Thoracic aorta (tissue), 2 donors: ENCODE measurements around the gene MVK. TPM values are rescaled to one million over a fixed set of nuclear protein-coding genes. Genes with fewer than 3 reads are reported as not detected.

Experiments used
- ATAC-seq: fragments of 150-250 bp; one replicate; pipeline ENCODE4 v1.8.0; 2017; ENCODE audit warnings: low read depth; ENCODE audit not compliant: insufficient number of reproducible peaks, low FRiP score
- DNase-seq: peaks from one replicate; pipeline ENCODE4 v3.0.0-alpha.2; 2020; ENCODE audit warnings: low spot score
- H3K27ac ChIP-seq, 2 donors: fragments of 200-600 bp; sonication (generic); 1 replicate in 1 of 2; 2 replicates in 1 of 2; pipeline ENCODE4 v1.5.1; 2016; ENCODE audit warnings: mild to moderate bottlenecking in 2 of 2, moderate library complexity in 2 of 2
- H3K27me3 ChIP-seq: fragments of 200-600 bp; sonication (generic); replicated peaks from 2 replicates; pipeline ENCODE4 v1.6.0; 2016; ENCODE audit warnings: mild to moderate bottlenecking; ENCODE audit not compliant: insufficient read depth
- H3K36me3 ChIP-seq: fragments of 200-600 bp; sonication (generic); one replicate; pipeline ENCODE4 v1.5.1; 2016
- H3K4me1 ChIP-seq, 2 donors: fragments of 200-600 bp; sonication (generic); 1 replicate in 1 of 2; 2 replicates in 1 of 2; pipeline versions ENCODE4 v1.5.1 to v1.6.0; 2016; ENCODE audit warnings: low read depth in 2 of 2, mild to moderate bottlenecking in 1 of 2; ENCODE audit not compliant: control insufficient read depth in 1 of 2
- H3K4me3 ChIP-seq: fragments of 200-600 bp; sonication (generic); 2 replicates; pipeline ENCODE4 v1.5.1; 2016; ENCODE audit warnings: mild to moderate bottlenecking
- H3K9me3 ChIP-seq: fragments of 200-600 bp; sonication (generic); 2 replicates; pipeline ENCODE4 v1.5.1; 2016
- total RNA-seq, 2 donors: library from RNA; depleted of rRNA; stranded (reverse); fragments of >200 nt; gene quantifications; one replicate each; pipeline versions ENCODE4 v1.1.0 to v1.2.3, GENCODE V29; 2016
- TF ChIP-seq, protein P1 (sequence below): fragments of 200-600 bp; sonication (generic); IDR thresholded peaks from one replicate; pipeline ENCODE4 v1.5.1; 2019; ENCODE audit warnings: antibody characterized with exemption

The MVK gene
- total RNA-seq, 2 donors from 2014 or later, result 4.7 to 19.0 TPM

DNA sequence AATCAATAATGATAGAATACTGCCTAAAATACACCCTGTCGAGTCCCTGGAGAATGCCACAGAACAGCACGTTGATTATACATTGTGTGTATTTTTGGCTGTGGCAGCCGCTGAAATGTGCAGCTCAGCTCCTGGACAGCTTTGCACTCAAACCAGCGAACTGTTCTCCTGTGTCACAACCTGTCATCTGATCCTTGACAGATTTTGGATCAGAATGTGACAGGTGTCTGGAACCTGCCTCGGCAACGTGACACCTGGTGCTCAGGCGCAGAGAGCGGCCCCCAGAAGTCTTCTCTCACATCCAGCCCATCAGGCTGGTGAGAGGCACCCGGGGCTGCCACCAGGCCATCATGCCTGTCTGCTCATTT is 19.3 kb downstream of the MVK start:
- Histone ChIP-seq H3K4me3 (no peak overlapping the region), H3K27ac (no peak overlapping the region), H3K36me3 (peaks cover 8% of the 10 kb centered on the region), H3K4me1 (peaks cover 0 to 7% of the 10 kb centered on the region in 2 donors), H3K27me3 (no peaks in the 10 kb centered on the region), H3K9me3 (no peaks in the 10 kb centered on the region)
- ATAC-seq (no peak), DNase-seq (no peak)
- TF ChIP-seq, protein P1, sequence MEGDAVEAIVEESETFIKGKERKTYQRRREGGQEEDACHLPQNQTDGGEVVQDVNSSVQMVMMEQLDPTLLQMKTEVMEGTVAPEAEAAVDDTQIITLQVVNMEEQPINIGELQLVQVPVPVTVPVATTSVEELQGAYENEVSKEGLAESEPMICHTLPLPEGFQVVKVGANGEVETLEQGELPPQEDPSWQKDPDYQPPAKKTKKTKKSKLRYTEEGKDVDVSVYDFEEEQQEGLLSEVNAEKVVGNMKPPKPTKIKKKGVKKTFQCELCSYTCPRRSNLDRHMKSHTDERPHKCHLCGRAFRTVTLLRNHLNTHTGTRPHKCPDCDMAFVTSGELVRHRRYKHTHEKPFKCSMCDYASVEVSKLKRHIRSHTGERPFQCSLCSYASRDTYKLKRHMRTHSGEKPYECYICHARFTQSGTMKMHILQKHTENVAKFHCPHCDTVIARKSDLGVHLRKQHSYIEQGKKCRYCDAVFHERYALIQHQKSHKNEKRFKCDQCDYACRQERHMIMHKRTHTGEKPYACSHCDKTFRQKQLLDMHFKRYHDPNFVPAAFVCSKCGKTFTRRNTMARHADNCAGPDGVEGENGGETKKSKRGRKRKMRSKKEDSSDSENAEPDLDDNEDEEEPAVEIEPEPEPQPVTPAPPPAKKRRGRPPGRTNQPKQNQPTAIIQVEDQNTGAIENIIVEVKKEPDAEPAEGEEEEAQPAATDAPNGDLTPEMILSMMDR, result no peak

DNA sequence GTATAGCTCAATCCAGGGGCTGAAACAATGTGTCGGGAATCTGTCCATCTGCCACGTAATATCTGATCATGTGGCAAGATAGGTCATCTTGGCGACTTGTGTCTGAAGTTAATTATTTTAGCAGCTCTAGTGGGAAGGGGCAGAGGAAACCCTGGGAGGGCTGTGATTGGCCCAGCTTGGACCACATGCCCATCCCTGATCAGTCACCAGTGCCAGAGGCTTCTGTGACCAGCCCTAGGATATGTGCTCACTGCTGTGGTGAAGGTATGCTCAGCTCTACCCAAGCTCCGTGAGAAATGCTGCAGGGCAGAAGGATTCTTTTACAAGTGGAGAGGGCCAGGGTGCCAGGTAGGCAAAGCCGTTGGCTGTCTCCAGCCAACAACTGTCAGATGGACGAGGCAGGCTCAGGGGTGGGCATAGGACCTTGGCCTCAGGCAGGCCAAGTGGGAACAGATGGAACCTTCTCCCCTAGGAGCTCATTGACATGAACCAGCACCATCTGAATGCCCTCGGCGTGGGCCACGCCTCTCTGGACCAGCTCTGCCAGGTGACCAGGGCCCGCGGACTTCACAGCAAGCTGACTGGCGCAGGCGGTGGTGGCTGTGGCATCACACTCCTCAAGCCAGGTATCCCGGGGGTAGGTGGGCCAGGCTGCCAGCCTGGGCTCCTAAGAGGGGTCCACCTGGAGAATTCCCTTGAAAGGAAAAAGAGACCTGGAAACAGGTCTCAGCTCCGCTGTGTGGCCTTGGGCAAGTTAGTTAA is 21.1 kb downstream of the MVK start:
- peaks cover 0 to 8% of the 10 kb centered on the region in 2 donors for H3K4me1 ChIP-seq
- no peak overlapping the region for H3K4me3 ChIP-seq
- ATAC-seq (no peak), DNase-seq (no peak)
- no peaks in the 10 kb centered on the region for H3K27me3 ChIP-seq
- TF ChIP-seq, protein P1, result no peak
- H3K27ac ChIP-seq, result no peak overlapping the region
- no peaks in the 10 kb centered on the region for H3K36me3 ChIP-seq
- no peaks in the 10 kb centered on the region for H3K9me3 ChIP-seq

GRCh38 chr12:109595321-109595902 is 21.8 kb downstream of the MVK start:
- H3K4me1 ChIP-seq, result peaks cover 0 to 8% of the 10 kb centered on the region in 2 donors
- DNase-seq (no peak), ATAC-seq (no peak)
- no peaks in the 10 kb centered on the region for H3K36me3 ChIP-seq
- TF ChIP-seq, protein P1, result no peak
- H3K4me3 ChIP-seq, result no peak overlapping the region
- no peaks in the 10 kb centered on the region for H3K9me3 ChIP-seq
- no peak overlapping the region for H3K27ac ChIP-seq
- no peaks in the 10 kb centered on the region for H3K27me3 ChIP-seq

DNA sequence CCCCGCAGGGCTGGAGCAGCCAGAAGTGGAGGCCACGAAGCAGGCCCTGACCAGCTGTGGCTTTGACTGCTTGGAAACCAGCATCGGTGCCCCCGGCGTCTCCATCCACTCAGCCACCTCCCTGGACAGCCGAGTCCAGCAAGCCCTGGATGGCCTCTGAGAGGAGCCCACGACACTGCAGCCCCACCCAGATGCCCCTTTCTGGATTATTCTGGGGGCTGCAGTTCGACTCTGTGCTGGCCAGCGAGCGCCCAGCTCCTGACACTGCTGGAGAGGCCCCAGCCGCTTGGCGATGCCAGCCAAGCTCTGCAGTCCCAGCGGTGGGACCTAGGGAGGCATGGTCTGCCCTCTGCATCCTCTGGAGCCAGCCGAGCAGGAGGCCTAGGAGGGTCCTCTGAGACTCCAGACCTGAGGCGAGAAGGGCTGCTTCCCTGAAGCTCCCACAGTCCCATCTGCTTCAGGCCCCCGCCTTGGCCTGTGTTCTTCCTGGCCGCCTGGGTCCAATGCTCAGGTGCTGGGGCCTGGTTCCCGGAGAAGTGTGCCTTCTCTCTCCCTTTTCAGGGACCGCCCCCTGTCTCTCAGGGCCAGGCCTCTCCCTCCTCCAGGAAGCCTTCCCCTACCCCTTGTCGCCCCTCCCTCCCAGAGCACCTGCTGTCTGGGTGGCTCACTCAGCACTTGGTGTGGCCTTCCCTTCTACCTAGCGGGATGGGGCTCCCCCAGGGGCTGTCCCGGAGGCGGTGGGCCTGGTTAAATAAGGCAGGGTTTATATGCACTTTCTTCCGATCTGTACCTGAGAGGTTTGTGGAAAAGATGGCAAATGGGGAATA is 23.0 kb downstream of the MVK start:
- ATAC-seq (no peak), DNase-seq (no peak)
- no peak overlapping the region for H3K27ac ChIP-seq
- TF ChIP-seq, protein P1, result no peak
- no peak overlapping the region for H3K4me3 ChIP-seq
- peaks cover 0 to 8% of the 10 kb centered on the region in 2 donors for H3K4me1 ChIP-seq
- H3K27me3 ChIP-seq, result no peaks in the 10 kb centered on the region
- no peaks in the 10 kb centered on the region for H3K36me3 ChIP-seq
- no peaks in the 10 kb centered on the region for H3K9me3 ChIP-seq

DNA sequence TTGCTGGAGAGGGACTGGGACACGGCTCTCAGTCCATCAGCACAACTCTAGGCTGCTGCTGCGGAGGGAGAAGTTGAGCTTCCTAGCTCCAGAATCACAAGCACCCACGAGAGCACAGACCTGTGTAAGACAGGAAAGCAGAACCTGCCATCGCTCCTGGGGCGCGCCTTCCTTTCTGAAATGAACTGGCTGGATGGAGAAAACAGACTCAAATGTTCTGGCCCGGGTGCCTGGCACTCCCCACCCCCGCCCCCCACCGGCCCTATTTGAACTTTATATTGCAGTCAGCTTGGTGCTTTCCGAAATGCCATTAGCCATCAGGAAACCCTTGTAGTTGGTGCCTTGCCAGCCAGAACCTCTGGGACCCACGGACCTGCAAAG is 23.8 kb downstream of the MVK start:
- TF ChIP-seq, protein P1, result no peak
- ATAC-seq, result no peak
- peaks cover 0 to 8% of the 10 kb centered on the region in 2 donors for H3K4me1 ChIP-seq
- peak overlapping the region; percentile 38 for H3K4me3 ChIP-seq
- no peak for DNase-seq
- H3K27ac ChIP-seq, result no peak overlapping the region
- no peaks in the 10 kb centered on the region for H3K9me3 ChIP-seq
- H3K36me3 ChIP-seq, result no peaks in the 10 kb centered on the region
- H3K27me3 ChIP-seq, result no peaks in the 10 kb centered on the region
